HEK293 (cell line): ENCODE results near the gene PRSS33.

Experiments used
- GFI1B ChIP-seq: fragments of 450-650 bp; formaldehyde crosslinking; IDR thresholded peaks from 2 replicates; pipeline ENCODE4 v1.5.1; 2016; ENCODE audit warnings: missing biosample characterization, missing genetic modification characterization
- GLIS1 ChIP-seq: fragments of 450-650 bp; formaldehyde crosslinking; IDR thresholded peaks from 2 replicates; pipeline ENCODE4 v1.5.1; 2016; ENCODE audit warnings: missing biosample characterization, missing genetic modification characterization
- KLF17 ChIP-seq: fragments of 450-650 bp; formaldehyde crosslinking; IDR thresholded peaks from 2 replicates; pipeline ENCODE4 v1.5.1; 2016; ENCODE audit warnings: missing biosample characterization, missing genetic modification characterization
- KLF7 ChIP-seq: fragments of 450-650 bp; formaldehyde crosslinking; IDR thresholded peaks from 2 replicates; pipeline ENCODE4 v1.5.1; 2016; ENCODE audit warnings: missing biosample characterization, missing genetic modification characterization, borderline replicate concordance
- SP7 ChIP-seq: fragments of 450-650 bp; formaldehyde crosslinking; IDR thresholded peaks from 2 replicates; pipeline ENCODE4 v1.5.1; 2016; ENCODE audit warnings: missing biosample characterization, missing genetic modification characterization
- TRIM28 ChIP-seq: IDR thresholded peaks from 2 replicates; pipeline ENCODE4 v1.6.1; 2011; ENCODE audit warnings: low read length, control low read depth, borderline replicate concordance
- ZBTB7A ChIP-seq: fragments of 450-650 bp; formaldehyde crosslinking; IDR thresholded peaks from 2 replicates; pipeline ENCODE4 v1.5.1; 2016; ENCODE audit warnings: low read depth, missing biosample characterization, missing genetic modification characterization
- ZEB2 ChIP-seq: fragments of 450-650 bp; formaldehyde crosslinking; IDR thresholded peaks from 2 replicates; pipeline ENCODE4 v1.5.1; 2016; ENCODE audit warnings: missing biosample characterization, missing genetic modification characterization
- ZNF202 ChIP-seq: fragments of 450-650 bp; formaldehyde crosslinking; IDR thresholded peaks from 2 replicates; pipeline ENCODE4 v1.5.1; 2016; ENCODE audit warnings: missing biosample characterization, missing genetic modification characterization, borderline replicate concordance
- ZNF266 ChIP-seq: fragments of 450-650 bp; formaldehyde crosslinking; IDR thresholded peaks from 2 replicates; pipeline ENCODE4 v1.5.1; 2016; ENCODE audit warnings: missing biosample characterization, missing genetic modification characterization, low read depth
- ZNF311 ChIP-seq: fragments of 450-650 bp; formaldehyde crosslinking; IDR thresholded peaks from 2 replicates; pipeline ENCODE4 v1.5.1; 2017; ENCODE audit warnings: missing biosample characterization, missing genetic modification characterization, borderline replicate concordance
- ZNF335 ChIP-seq: fragments of 450-650 bp; formaldehyde crosslinking; conservative IDR thresholded peaks from 2 replicates; pipeline ENCODE4 v1.5.1; 2016; ENCODE audit warnings: missing biosample characterization, missing genetic modification characterization
- ZNF341 ChIP-seq: fragments of 450-650 bp; formaldehyde crosslinking; IDR thresholded peaks from 2 replicates; pipeline ENCODE4; 2016; ENCODE audit warnings: low read depth, missing biosample characterization, missing genetic modification characterization
- ZNF391 ChIP-seq: fragments of 450-650 bp; formaldehyde crosslinking; IDR thresholded peaks from 2 replicates; pipeline ENCODE4 v1.5.1; 2016; ENCODE audit warnings: low read depth, missing biosample characterization, missing genetic modification characterization, borderline replicate concordance
- ZNF394 ChIP-seq: fragments of 450-650 bp; formaldehyde crosslinking; IDR thresholded peaks from 2 replicates; pipeline ENCODE4 v1.5.1; 2016; ENCODE audit warnings: missing biosample characterization, missing genetic modification characterization, mild to moderate bottlenecking, moderate library complexity, borderline replicate concordance
- ZNF398 ChIP-seq: fragments of 450-650 bp; formaldehyde crosslinking; IDR thresholded peaks from 2 replicates; pipeline ENCODE4 v1.5.1; 2017; ENCODE audit warnings: missing biosample characterization, missing genetic modification characterization
- ZNF514 ChIP-seq: fragments of 450-650 bp; formaldehyde crosslinking; IDR thresholded peaks from 2 replicates; pipeline ENCODE4 v1.5.1; 2016; ENCODE audit warnings: missing biosample characterization, missing genetic modification characterization
- ZNF610 ChIP-seq: fragments of 450-650 bp; formaldehyde crosslinking; IDR thresholded peaks from 2 replicates; pipeline ENCODE4 v1.5.1; 2016; ENCODE audit warnings: missing biosample characterization, missing genetic modification characterization, borderline replicate concordance
- ZNF623 ChIP-seq: fragments of 450-650 bp; formaldehyde crosslinking; IDR thresholded peaks from 2 replicates; pipeline ENCODE4 v1.5.1; 2016; ENCODE audit warnings: missing biosample characterization, missing genetic modification characterization
- ZNF701 ChIP-seq: fragments of 450-650 bp; formaldehyde crosslinking; IDR thresholded peaks from 2 replicates; pipeline ENCODE4 v1.5.1; 2016; ENCODE audit warnings: missing biosample characterization, missing genetic modification characterization
- ZNF776 ChIP-seq: fragments of 450-650 bp; formaldehyde crosslinking; IDR thresholded peaks from 2 replicates; pipeline ENCODE4 v1.5.0; 2017; ENCODE audit warnings: missing biosample characterization, missing genetic modification characterization, borderline replicate concordance
- ZNF791 ChIP-seq: fragments of 450-650 bp; formaldehyde crosslinking; IDR thresholded peaks from 2 replicates; pipeline ENCODE4 v1.5.1; 2016; ENCODE audit warnings: missing biosample characterization, missing genetic modification characterization
- ZSCAN30 ChIP-seq: fragments of 450-650 bp; IDR thresholded peaks from 2 replicates; pipeline ENCODE4 v1.5.1; 2018; ENCODE audit warnings: missing biosample characterization, mild to moderate bottlenecking, missing genetic modification characterization, moderate library complexity
- ZSCAN5A ChIP-seq: fragments of 450-650 bp; formaldehyde crosslinking; IDR thresholded peaks from 2 replicates; pipeline ENCODE4 v1.5.1; 2016; ENCODE audit warnings: missing biosample characterization, missing genetic modification characterization
- ZXDB ChIP-seq: fragments of 450-650 bp; formaldehyde crosslinking; IDR thresholded peaks from 2 replicates; pipeline ENCODE4 v1.5.1; 2016; ENCODE audit warnings: missing biosample characterization, missing genetic modification characterization
- TF ChIP-seq, protein P1 (sequence below): fragments of 450-650 bp; formaldehyde crosslinking; IDR thresholded peaks from 2 replicates; pipeline ENCODE4; 2016; ENCODE audit warnings: missing biosample characterization, missing genetic modification characterization
- TF ChIP-seq, protein P2 (sequence below): fragments of 450-650 bp; formaldehyde crosslinking; optimal IDR thresholded peaks from 2 replicates; pipeline ENCODE3; 2016; ENCODE audit warnings: missing biosample characterization, mild to moderate bottlenecking, missing genetic modification characterization
- TF ChIP-seq, protein P3 (sequence below): fragments of 450-650 bp; formaldehyde crosslinking; IDR thresholded peaks from 2 replicates; pipeline ENCODE4 v1.5.1; 2017; ENCODE audit warnings: missing biosample characterization, missing genetic modification characterization
- TF ChIP-seq, protein P4 (sequence below): fragments of 450-650 bp; formaldehyde crosslinking; IDR thresholded peaks from 2 replicates; pipeline ENCODE4 v1.5.1; 2016; ENCODE audit warnings: missing biosample characterization, missing genetic modification characterization

Gene PRSS33

DNA sequence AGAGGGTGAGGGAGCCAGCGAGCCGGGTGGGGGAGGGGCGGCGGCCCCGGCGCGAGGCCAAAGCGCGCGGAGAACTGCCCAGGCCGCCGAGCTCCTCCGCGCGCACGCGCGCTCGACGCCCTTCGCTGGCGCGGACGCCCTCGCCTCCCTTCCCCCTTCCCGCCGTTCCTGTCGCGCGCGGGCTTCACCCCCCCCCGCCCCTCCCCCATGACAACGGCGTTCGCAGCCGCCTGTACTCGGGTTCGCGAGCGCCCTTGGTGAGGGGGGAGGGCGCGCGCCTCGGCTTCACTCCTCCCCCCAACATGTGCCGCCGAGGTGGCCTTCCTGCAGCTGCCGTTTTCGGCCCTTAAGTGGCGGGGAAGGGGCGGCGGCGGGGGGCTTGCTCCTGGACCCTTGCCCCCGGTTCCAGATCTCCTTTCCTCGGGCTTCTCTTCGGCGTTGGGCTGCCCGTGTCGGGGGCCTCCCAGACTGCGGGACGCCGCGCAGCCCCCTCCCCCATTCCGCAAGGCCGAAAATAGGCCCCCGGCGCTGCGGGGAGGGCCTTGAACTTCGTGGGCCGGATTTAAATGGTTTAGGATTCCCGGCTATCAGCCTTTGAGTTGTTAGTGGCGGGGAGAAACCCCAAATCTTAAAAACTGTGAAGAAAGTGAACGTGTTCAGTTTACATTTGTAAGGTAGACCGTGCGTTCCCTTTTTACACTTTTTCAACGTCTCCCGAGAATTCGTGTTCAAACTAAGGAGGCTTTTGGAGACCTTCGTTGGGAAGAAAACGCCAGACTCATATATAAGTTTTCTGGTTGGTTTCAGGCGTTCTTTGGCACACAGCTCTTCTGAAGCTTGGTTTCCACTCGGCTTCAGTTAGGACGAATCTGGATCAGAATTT is 34.3 kb downstream of the PRSS33 start (continued):
- peak; percentile 70; the same call in 1 of the 2 replicates for TF ChIP-seq ZSCAN5A (tag by site-specific recombination)
- peak; percentile 70 for TF ChIP-seq ZXDB (tag by site-specific recombination)
- TF ChIP-seq KLF17 = peak; percentile 72; the same call in 1 of the 2 replicates
- TF ChIP-seq ZNF311 (tag by site-specific recombination) = no peak
- no peak; the same call in none of the 2 replicates for TF ChIP-seq SP7 (tag by site-specific recombination)
- peak; percentile 13; the same call in 1 of the 2 replicates for TF ChIP-seq ZNF394 (tag by site-specific recombination)
- TF ChIP-seq, protein P1, sequence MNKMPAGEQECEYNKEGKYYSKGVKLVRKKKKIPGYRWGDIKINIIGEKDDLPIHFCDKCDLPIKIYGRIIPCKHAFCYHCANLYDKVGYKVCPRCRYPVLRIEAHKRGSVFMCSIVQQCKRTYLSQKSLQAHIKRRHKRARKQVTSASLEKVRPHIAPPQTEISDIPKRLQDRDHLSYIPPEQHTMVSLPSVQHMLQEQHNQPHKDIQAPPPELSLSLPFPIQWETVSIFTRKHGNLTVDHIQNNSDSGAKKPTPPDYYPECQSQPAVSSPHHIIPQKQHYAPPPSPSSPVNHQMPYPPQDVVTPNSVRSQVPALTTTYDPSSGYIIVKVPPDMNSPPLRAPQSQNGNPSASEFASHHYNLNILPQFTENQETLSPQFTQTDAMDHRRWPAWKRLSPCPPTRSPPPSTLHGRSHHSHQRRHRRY (tag by site-specific recombination) = no peak
- peak; percentile 50 for TF ChIP-seq ZNF335 (tag by site-specific recombination)
- TF ChIP-seq, protein P2, sequence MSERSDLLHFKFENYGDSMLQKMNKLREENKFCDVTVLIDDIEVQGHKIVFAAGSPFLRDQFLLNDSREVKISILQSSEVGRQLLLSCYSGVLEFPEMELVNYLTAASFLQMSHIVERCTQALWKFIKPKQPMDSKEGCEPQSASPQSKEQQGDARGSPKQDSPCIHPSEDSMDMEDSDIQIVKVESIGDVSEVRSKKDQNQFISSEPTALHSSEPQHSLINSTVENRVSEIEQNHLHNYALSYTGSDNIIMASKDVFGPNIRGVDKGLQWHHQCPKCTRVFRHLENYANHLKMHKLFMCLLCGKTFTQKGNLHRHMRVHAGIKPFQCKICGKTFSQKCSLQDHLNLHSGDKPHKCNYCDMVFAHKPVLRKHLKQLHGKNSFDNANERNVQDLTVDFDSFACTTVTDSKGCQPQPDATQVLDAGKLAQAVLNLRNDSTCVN (tag by site-specific recombination) = peak; percentile 65
- TF ChIP-seq ZEB2 (tag by site-specific recombination) = peak; percentile 53; the same call in 1 of the 2 replicates
- TF ChIP-seq ZNF514 (tag by site-specific recombination) = no peak
- peak; percentile 36 for TF ChIP-seq ZNF341 (tag by site-specific recombination)
- TF ChIP-seq ZNF398 = peak; percentile 87
- 0 out of 2 replicates have a peak, but pooled peaks have one; percentile 36 for TF ChIP-seq ZBTB7A
- no peak for TF ChIP-seq ZNF776 (tag by site-specific recombination)
- no peak for TF ChIP-seq ZNF791 (tag by site-specific recombination)
- peak; percentile 43 for TF ChIP-seq GLIS1 (tag by site-specific recombination)
- TF ChIP-seq GFI1B = no peak
- 0 out of 2 replicates have a peak, but pooled peaks have one; percentile 9 for TF ChIP-seq ZNF623 (tag by site-specific recombination)
- TF ChIP-seq, protein P3, sequence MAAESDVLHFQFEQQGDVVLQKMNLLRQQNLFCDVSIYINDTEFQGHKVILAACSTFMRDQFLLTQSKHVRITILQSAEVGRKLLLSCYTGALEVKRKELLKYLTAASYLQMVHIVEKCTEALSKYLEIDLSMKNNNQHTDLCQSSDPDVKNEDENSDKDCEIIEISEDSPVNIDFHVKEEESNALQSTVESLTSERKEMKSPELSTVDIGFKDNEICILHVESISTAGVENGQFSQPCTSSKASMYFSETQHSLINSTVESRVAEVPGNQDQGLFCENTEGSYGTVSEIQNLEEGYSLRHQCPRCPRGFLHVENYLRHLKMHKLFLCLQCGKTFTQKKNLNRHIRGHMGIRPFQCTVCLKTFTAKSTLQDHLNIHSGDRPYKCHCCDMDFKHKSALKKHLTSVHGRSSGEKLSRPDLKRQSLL (tag by site-specific recombination) = no peak; the same call in 1 of the 2 replicates
- TF ChIP-seq KLF7 (tag by site-specific recombination) = no peak
- 0 out of 2 replicates have a peak, but pooled peaks have one; percentile 27 for TF ChIP-seq ZNF391 (tag by site-specific recombination)
- TF ChIP-seq, protein P4, sequence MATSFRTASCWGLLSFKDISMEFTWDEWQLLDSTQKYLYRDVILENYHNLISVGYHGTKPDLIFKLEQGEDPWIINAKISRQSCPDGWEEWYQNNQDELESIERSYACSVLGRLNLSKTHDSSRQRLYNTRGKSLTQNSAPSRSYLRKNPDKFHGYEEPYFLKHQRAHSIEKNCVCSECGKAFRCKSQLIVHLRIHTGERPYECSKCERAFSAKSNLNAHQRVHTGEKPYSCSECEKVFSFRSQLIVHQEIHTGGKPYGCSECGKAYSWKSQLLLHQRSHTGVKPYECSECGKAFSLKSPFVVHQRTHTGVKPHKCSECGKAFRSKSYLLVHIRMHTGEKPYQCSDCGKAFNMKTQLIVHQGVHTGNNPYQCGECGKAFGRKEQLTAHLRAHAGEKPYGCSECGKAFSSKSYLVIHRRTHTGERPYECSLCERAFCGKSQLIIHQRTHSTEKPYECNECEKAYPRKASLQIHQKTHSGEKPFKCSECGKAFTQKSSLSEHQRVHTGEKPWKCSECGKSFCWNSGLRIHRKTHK = no peak
- TF ChIP-seq ZNF610 (tag by site-specific recombination) = peak; percentile 68
- TF ChIP-seq ZNF266 (tag by site-specific recombination) = no peak
- no peak for TF ChIP-seq ZNF701 (tag by site-specific recombination)
- TF ChIP-seq TRIM28 = no peak
- peak; percentile 13; the same call in 1 of the 2 replicates for TF ChIP-seq ZSCAN30 (tag by site-specific recombination)
- no peak for TF ChIP-seq ZNF202 (tag by site-specific recombination)
